Thyroid gland (tissue), 4 donors: ENCODE results near the gene TUBB8B.
"Not testable (repeated sequence)": the region's sequence is repeated elsewhere in the genome, so short reads cannot be mapped to it uniquely, and the experiment has no call there.

Source experiments
- POLR2A ChIP-seq, 2 donors: fragments of 450-650 bp; IDR thresholded peaks; one replicate each; pipeline ENCODE4 v1.6.1; 2017; ENCODE audit warnings: antibody characterized with exemption in 2 of 2, mild to moderate bottlenecking in 2 of 2, moderate library complexity in 1 of 2
- TF ChIP-seq, protein P1 (sequence below), 6 experiments: fragments of 200-600 bp in 3 of 6; fragments of 450-650 bp in 3 of 6; sonication (generic) in 3 of 6; IDR thresholded peaks; one replicate each; pipeline ENCODE4 v1.5.1; 2016 to 2019; ENCODE audit warnings: antibody characterized with exemption in 6 of 6, mild to moderate bottlenecking in 2 of 6, inconsistent platforms in 1 of 6, moderate library complexity in 1 of 6

DNA sequence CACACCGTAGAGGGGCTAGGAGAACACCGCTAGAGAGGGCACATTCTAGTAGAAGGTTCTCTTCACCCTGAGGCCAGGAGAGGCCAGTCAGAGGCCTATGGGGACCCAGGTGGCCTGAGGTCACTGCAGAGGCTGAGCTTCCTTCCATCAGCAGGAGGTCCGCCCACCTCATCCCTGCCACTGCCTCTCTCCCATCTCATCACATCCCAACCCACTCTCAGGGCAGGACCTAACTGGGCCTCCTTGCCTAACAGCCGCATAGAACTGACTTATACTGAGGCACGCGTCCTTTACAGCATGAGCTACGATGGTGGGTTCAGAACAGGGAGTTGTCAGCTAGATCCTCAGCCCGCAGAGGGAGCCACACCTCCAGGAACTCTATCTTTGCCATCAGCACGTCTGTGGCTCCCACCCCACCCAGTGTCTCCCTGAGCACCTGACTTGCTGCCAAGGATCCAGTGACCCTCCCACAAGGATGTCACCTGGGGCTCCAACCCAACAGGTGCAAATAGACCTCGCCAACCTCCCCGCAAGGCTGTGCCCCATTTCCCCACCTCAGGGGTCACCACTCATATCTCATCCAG lies 33.3 kb upstream of the TUBB8B start:
- TF ChIP-seq, protein P1, sequence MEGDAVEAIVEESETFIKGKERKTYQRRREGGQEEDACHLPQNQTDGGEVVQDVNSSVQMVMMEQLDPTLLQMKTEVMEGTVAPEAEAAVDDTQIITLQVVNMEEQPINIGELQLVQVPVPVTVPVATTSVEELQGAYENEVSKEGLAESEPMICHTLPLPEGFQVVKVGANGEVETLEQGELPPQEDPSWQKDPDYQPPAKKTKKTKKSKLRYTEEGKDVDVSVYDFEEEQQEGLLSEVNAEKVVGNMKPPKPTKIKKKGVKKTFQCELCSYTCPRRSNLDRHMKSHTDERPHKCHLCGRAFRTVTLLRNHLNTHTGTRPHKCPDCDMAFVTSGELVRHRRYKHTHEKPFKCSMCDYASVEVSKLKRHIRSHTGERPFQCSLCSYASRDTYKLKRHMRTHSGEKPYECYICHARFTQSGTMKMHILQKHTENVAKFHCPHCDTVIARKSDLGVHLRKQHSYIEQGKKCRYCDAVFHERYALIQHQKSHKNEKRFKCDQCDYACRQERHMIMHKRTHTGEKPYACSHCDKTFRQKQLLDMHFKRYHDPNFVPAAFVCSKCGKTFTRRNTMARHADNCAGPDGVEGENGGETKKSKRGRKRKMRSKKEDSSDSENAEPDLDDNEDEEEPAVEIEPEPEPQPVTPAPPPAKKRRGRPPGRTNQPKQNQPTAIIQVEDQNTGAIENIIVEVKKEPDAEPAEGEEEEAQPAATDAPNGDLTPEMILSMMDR (IDR thresholded peaks at IDR 0.05), result not testable (repeated sequence)
- not testable (repeated sequence) for TF ChIP-seq POLR2A (IDR thresholded peaks at IDR 0.05)
